Measurements from ENCODE around the gene MYBPH. TPM values are rescaled to one million over a fixed set of nuclear protein-coding genes. Genes with fewer than 3 reads are reported as not detected.

Gene MYBPH
- total RNA-seq, 3 donors from 2014 or later, result not detected

GRCh38 chr1:203189951-203190352 is 14.3 kb upstream of the MYBPH start:
- Histone ChIP-seq H3K36me3 (ENCODE audit: low read depth) (no peaks in the 10 kb centered on the region), H3K4me1 (ENCODE audit: low read depth) (peaks cover 3% of the 10 kb centered on the region), H3K4me3 (no peak overlapping the region), H3K9me3 (no peaks in the 10 kb centered on the region)
- TF ChIP-seq, protein P1, sequence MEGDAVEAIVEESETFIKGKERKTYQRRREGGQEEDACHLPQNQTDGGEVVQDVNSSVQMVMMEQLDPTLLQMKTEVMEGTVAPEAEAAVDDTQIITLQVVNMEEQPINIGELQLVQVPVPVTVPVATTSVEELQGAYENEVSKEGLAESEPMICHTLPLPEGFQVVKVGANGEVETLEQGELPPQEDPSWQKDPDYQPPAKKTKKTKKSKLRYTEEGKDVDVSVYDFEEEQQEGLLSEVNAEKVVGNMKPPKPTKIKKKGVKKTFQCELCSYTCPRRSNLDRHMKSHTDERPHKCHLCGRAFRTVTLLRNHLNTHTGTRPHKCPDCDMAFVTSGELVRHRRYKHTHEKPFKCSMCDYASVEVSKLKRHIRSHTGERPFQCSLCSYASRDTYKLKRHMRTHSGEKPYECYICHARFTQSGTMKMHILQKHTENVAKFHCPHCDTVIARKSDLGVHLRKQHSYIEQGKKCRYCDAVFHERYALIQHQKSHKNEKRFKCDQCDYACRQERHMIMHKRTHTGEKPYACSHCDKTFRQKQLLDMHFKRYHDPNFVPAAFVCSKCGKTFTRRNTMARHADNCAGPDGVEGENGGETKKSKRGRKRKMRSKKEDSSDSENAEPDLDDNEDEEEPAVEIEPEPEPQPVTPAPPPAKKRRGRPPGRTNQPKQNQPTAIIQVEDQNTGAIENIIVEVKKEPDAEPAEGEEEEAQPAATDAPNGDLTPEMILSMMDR (IDR thresholded peaks at IDR 0.05), result no peak
- ATAC-seq, result no peak
- intact Hi-C loops (cut with DNase I, micrococcal nuclease), result no loop called here
- peak in 1 of 3 donors; percentile 25 for DNase-seq

- peaks cover 3% of the 10 kb centered on the region for H3K4me1 ChIP-seq (ENCODE audit: low read depth)
- ATAC-seq, result no peak
- TF ChIP-seq, protein P1 (IDR thresholded peaks at IDR 0.05), result no peak
Observed at GRCh38 chr1:203188686-203189232, 13.1 kb upstream of the MYBPH start.

DNA sequence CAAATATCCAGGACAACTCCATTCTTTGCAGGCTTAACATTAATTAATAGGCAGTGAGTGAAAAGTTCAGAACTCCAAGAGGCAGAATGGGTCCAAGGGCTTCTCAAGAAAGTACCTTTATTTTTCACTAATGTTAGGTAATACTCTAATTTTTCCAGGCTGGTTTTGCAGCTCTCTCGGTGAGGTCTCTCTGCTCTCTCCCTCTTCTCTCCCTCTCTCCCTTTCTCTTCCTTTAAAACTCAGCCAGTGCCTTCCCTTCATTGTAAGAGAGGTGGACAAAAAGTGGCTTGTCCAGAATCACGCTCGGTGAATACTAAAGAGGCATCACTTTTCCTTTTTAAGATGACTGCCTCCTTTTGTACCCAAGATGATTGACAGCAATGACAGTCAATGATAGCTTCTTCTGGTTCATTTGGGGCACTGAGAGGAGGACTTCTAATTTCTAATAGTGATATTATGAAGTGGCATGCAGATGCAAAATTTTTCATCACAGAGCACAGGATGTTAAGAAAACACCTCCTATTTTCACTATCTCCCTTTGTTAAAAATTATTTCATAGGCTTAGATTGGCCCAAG is 12.2 kb upstream of the MYBPH start:
- intact Hi-C loops (cut with DNase I, micrococcal nuclease), result no loop called here
- Histone ChIP-seq H3K4me1 (ENCODE audit: low read depth) (peaks cover 3% of the 10 kb centered on the region), H3K36me3 (ENCODE audit: low read depth) (no peaks in the 10 kb centered on the region), H3K9me3 (no peaks in the 10 kb centered on the region), H3K4me3 (no peak overlapping the region)
- no peak for ATAC-seq
- TF ChIP-seq, protein P1 (IDR thresholded peaks at IDR 0.05), result no peak
- DNase-seq, result no peak

More at GRCh38 chr1:203188686-203189232, 13.1 kb upstream of the MYBPH start:
- DNase-seq, result no peak
- H3K4me3 ChIP-seq, result no peak overlapping the region
- H3K9me3 ChIP-seq, result no peaks in the 10 kb centered on the region
- no peaks in the 10 kb centered on the region for H3K36me3 ChIP-seq (ENCODE audit: low read depth)
- intact Hi-C loops (cut with DNase I, micrococcal nuclease), result no loop called here

DNA sequence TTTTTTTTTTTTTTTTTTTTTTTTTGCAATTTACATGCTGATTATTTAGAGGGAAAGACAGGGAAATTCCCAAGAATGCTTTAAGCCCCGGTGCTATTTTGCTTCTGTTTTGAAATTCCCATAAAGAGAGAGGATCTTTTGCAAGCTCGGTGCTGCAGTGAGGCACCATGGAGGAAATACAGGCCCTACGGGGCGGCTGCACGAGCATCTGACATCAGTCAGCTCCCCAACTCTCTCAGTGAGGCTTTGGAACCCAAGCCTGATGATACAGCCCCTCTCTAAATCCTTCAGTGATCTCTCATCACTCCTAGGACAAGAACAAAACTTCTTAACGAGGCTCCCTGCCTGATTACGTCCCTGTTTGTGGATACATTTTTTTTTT is 11.7 kb upstream of the MYBPH start:
- TF ChIP-seq, protein P1 (IDR thresholded peaks at IDR 0.05), result no peak
- intact Hi-C loops (cut with DNase I, micrococcal nuclease), result no loop called here
- peaks cover 3% of the 10 kb centered on the region for H3K4me1 ChIP-seq (ENCODE audit: low read depth)
- H3K4me3 ChIP-seq, result no peak overlapping the region
- H3K9me3 ChIP-seq, result no peaks in the 10 kb centered on the region
- no peak for ATAC-seq
- DNase-seq, result no peak
- no peaks in the 10 kb centered on the region for H3K36me3 ChIP-seq (ENCODE audit: low read depth)

- H3K36me3 ChIP-seq (ENCODE audit: low read depth), result no peaks in the 10 kb centered on the region
- H3K4me1 ChIP-seq (ENCODE audit: low read depth), result peaks cover 3% of the 10 kb centered on the region
- no peaks in the 10 kb centered on the region for H3K9me3 ChIP-seq
- no peak for DNase-seq
- H3K4me3 ChIP-seq, result no peak within 1 kb of the TSS
- peak; percentile 36 for ATAC-seq
- intact Hi-C loops (cut with DNase I, micrococcal nuclease), result no loop called here
- TF ChIP-seq, protein P1 (IDR thresholded peaks at IDR 0.05), result no peak
Observed at GRCh38 chr1:203186446-203187303, 11.0 kb upstream of the MYBPH start, which contains the start of gene CHI3L1. Gene CHI3L1, minus strand, starts transcription at chr1:203186704. Its CDS starts 81 bp downstream, at chr1:203186623.
